ENCODE measurements around the gene COPS9. TPM values are rescaled to one million over a fixed set of nuclear protein-coding genes. Genes with fewer than 3 reads are reported as not detected.

Gene COPS9
- total RNA-seq, 1 donor: 73.0 TPM

DNA sequence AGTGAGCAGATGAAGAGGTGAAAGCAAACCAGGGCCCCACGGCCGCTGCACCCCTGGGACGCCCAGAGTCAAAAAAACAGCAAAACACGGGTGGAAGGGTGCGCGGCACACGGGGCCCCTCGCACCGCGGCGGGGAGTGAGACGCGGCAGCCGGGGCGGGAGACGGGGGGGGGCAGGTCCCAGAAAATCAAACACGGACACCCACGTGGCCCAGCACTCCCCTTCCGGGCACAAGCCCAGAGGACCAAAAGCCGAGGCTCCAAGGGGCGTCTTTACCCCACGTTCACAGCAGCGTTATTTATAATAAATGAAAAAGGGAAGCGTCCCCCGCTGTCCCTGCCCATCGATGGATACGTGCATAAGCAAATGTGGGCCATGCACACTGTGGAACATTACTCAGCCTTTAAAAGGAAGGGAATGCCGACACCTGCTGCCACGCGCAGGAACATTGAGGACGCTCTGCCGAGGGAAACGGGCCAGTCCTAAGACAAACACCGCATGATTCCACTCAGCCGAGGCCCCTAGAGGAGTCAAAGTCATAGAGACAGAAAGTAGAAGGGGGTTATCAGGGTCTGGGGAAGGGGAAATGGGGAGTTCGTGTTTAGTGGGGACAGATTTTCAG, 677 bp upstream of the COPS9 start:
- TF ChIP-seq, protein P1, sequence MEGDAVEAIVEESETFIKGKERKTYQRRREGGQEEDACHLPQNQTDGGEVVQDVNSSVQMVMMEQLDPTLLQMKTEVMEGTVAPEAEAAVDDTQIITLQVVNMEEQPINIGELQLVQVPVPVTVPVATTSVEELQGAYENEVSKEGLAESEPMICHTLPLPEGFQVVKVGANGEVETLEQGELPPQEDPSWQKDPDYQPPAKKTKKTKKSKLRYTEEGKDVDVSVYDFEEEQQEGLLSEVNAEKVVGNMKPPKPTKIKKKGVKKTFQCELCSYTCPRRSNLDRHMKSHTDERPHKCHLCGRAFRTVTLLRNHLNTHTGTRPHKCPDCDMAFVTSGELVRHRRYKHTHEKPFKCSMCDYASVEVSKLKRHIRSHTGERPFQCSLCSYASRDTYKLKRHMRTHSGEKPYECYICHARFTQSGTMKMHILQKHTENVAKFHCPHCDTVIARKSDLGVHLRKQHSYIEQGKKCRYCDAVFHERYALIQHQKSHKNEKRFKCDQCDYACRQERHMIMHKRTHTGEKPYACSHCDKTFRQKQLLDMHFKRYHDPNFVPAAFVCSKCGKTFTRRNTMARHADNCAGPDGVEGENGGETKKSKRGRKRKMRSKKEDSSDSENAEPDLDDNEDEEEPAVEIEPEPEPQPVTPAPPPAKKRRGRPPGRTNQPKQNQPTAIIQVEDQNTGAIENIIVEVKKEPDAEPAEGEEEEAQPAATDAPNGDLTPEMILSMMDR (IDR thresholded peaks at IDR 0.05; ENCODE audit: insufficient read depth, low read length): no peak
- peak overlapping the region; percentile 92 for H3K4me3 ChIP-seq (ENCODE audit: low read depth, low read length)
- no peak for DNase-seq (ENCODE audit: low read depth)

- no peak for DNase-seq (ENCODE audit: low read depth)
- H3K4me3 ChIP-seq (ENCODE audit: low read depth, low read length): peak overlapping the region; percentile 92
- TF ChIP-seq, protein P1 (IDR thresholded peaks at IDR 0.05; ENCODE audit: insufficient read depth, low read length): no peak
Observed at GRCh38 chr2:240135706-240136012, 446 bp downstream of the COPS9 start.

- TF ChIP-seq, protein P1 (IDR thresholded peaks at IDR 0.05; ENCODE audit: insufficient read depth, low read length): no peak
- no peak for DNase-seq (ENCODE audit: low read depth)
- peak overlapping the region; percentile 92 for H3K4me3 ChIP-seq (ENCODE audit: low read depth, low read length)
Observed at GRCh38 chr2:240134956-240135520, 1.1 kb downstream of the COPS9 start.

- DNase-seq (ENCODE audit: low read depth): no peak
- TF ChIP-seq, protein P1 (IDR thresholded peaks at IDR 0.05; ENCODE audit: insufficient read depth, low read length): no peak
Observed at GRCh38 chr2:240134466-240134865, 1.6 kb downstream of the COPS9 start.

GRCh38 chr2:240133401-240133800, 2.7 kb downstream of the COPS9 start:
- H3K4me3 ChIP-seq (ENCODE audit: low read depth, low read length): no peak overlapping the region
- TF ChIP-seq, protein P1 (IDR thresholded peaks at IDR 0.05; ENCODE audit: insufficient read depth, low read length): no peak
- no peak for DNase-seq (ENCODE audit: low read depth)

More at GRCh38 chr2:240134466-240134865, 1.6 kb downstream of the COPS9 start:
- peak overlapping the region; percentile 92 for H3K4me3 ChIP-seq (ENCODE audit: low read depth, low read length)

DNA sequence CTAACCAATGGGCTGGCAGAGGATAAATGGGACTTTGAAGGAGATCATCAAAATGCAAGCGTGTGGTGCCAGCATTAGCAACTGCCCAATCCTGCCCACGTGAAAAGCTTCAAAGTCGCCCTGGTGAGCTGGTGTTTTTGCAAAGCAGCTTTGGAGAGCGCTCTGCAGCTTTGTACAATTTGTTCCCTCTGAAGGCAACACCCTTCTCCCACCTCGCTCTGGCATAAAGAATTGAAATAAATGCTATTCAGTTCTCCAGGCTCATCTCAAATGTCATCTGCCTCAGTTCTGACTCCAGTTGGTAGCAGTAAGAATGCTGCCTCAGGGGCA, 3.5 kb downstream of the COPS9 start:
- DNase-seq (ENCODE audit: low read depth): no peak
- TF ChIP-seq, protein P1 (IDR thresholded peaks at IDR 0.05; ENCODE audit: insufficient read depth, low read length): no peak
- no peak overlapping the region for H3K4me3 ChIP-seq (ENCODE audit: low read depth, low read length)
